Activated CD4-positive, alpha-beta T cell treated with anti-CD3 and anti-CD28 coated beads, Interleukin-2, amount 10 ng/mL, durations not matched to agents 7 days and 5 days (primary cell): Measurements from ENCODE around the gene ARHGAP33. TPM values are rescaled to one million over a fixed set of nuclear protein-coding genes. Genes with fewer than 3 reads are reported as not detected.
"Not testable (repeated sequence)": the region's sequence is repeated elsewhere in the genome, so short reads cannot be mapped to it uniquely, and the experiment has no call there.

ENCODE experiments used
- CTCF ChIA-PET: fragments of 350-600 bp; sonication (Branson Sonifier 250); formaldehyde crosslinking; loops from one replicate; lab custom pipeline; 2021; ENCODE audit warnings: antibody characterized with exemption; lab: Charles Lee
- POLR2A ChIA-PET: fragments of 350-600 bp; sonication (Branson Sonifier 250); formaldehyde crosslinking; loops from one replicate; lab custom pipeline; 2021; ENCODE audit warnings: antibody characterized with exemption; lab: Charles Lee
- DNase-seq: peaks from one replicate; pipeline ENCODE4 v3.0.0-alpha.2; 2020
- H3K27ac Mint-ChIP-seq: one replicate; pipeline ENCODE4 v1.8.0; 2021; ENCODE audit warnings: mild to moderate bottlenecking, moderate library complexity, mixed read lengths
- H3K27me3 Mint-ChIP-seq: one replicate; pipeline ENCODE4 v1.8.0; 2021; ENCODE audit warnings: mixed read lengths
- H3K36me3 Mint-ChIP-seq: one replicate; pipeline ENCODE4 v1.8.0; 2021; ENCODE audit warnings: low read depth, mixed read lengths
- H3K4me1 Mint-ChIP-seq: one replicate; pipeline ENCODE4 v1.8.0; 2021; ENCODE audit warnings: mixed read lengths
- H3K4me3 Mint-ChIP-seq: one replicate; pipeline ENCODE4 v1.8.0; 2021; ENCODE audit warnings: mild to moderate bottlenecking, moderate library complexity, mixed read lengths
- H3K9me3 Mint-ChIP-seq: one replicate; pipeline ENCODE4 v1.8.0; 2021; ENCODE audit warnings: mixed read lengths
- total RNA-seq, 2 experiments: library from RNA; stranded (reverse); gene quantifications; one replicate each; pipeline ENCODE4 v1.2.3, GENCODE V29; 2021

The ARHGAP33 gene
- total RNA-seq, 2 experiments from 2014 or later: 91.3 to 101 TPM

DNA sequence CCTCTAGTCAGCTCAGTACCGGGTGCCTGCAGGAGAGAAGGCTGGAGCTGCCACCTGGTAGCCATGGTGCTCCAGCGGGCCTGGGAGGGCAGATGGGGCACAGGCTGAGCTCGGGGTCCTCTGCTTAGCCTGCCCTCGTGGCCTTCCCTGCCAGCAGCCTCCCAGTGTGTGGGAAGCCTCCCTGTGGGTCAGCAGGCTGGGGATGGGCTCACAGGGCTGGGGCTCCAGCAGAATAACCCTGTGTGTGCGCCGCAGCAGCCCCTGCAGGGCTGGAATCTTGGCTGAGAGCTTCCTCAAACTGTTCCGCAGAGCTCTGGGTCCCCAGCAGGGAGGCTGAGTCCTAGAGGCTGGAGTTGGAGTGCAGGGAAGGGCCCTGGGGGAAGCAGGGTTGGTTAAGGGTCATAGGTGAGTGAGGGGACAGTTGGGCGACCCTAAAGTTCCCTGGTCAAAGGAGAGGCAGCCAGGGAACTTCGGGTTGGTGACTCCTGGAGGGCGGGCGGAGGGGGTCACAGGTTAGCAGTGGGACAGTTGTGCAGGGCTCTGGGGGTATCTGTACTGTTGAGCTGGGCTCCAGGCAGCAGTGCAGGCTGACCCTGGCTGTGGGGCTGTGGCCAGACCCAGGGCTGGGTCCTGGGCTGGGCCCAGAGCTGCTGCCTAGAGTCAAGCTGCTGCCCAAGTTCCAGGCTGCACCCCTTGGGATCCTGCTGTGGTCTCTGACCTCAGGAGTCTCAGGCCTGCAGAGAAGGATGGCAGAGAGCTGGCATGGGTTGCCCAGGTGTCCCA, 14.0 kb downstream of the ARHGAP33 start:
- Mint-ChIP-seq H3K27ac (no peak overlapping the region), H3K9me3 (no peaks in the 10 kb centered on the region), H3K27me3 (no peaks in the 10 kb centered on the region), H3K4me3 (no peak overlapping the region), H3K4me1 (no peaks in the 10 kb centered on the region), H3K36me3 (no peaks in the 10 kb centered on the region)
- ChIA-PET CTCF (interaction anchor here (1.2 kb wide), 1 partner anchor 40 kb away, joined by 3 read pairs; no protein-coding TSS in a partner anchor), POLR2A (no interaction called here)
- no peak for DNase-seq

DNA sequence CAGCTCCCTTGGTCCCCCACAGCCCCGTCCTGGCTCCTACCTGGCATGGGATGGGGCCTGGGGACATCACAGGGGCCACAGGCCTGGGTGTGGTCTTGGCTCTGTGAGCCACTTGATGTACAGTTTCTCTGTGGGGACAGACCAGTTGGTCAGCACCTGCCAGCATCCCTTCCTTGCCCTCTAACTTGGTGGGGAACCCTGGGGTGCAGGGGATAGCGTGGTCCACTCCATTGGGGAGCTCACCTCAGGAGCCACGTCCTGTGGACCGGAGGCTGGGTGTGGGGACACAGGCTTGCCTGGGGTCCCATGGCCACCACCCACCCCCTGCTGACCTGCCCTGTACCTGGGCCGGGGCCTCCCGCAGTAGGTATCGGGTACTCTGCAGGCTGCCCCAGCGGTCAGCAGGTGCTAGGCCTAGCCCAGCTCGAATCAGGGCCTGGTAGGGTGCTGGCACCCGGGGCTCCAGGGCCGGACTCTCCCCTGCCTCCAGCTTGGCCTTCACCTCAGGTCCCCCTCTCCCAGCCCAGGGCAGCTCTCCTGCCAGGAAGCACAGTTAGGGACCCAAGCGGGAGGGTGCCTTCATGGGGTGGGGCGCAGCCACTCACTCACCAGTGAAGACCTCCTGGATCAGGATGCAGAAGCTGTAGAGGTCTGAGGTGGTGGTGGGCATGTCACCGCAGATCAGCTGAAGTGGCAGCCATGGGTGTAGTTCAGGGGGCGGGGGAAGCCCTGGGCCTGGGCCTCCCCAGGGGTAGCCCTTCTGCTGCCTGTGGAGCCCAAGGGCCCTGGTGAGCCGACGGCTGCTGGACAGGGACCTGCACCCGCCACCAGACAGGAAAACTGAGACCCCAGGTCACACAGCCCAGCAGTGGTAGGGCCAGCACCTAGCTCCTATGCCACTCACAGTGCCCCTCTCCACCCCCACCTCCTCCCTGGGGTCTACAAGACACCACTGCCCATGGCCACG, 14.9 kb downstream of the ARHGAP33 start:
- Mint-ChIP-seq H3K36me3 (no peaks in the 10 kb centered on the region), H3K9me3 (no peaks in the 10 kb centered on the region), H3K27ac (no peak overlapping the region), H3K4me3 (no peak overlapping the region), H3K27me3 (no peaks in the 10 kb centered on the region), H3K4me1 (no peaks in the 10 kb centered on the region)
- ChIA-PET CTCF (interaction anchor here (0.7 to 1.2 kb wide), 3 partner anchors 9 to 41 kb away, joined by 3 to 4 read pairs (median 3); no protein-coding TSS in a partner anchor), POLR2A (no interaction called here)
- DNase-seq: no peak

DNA sequence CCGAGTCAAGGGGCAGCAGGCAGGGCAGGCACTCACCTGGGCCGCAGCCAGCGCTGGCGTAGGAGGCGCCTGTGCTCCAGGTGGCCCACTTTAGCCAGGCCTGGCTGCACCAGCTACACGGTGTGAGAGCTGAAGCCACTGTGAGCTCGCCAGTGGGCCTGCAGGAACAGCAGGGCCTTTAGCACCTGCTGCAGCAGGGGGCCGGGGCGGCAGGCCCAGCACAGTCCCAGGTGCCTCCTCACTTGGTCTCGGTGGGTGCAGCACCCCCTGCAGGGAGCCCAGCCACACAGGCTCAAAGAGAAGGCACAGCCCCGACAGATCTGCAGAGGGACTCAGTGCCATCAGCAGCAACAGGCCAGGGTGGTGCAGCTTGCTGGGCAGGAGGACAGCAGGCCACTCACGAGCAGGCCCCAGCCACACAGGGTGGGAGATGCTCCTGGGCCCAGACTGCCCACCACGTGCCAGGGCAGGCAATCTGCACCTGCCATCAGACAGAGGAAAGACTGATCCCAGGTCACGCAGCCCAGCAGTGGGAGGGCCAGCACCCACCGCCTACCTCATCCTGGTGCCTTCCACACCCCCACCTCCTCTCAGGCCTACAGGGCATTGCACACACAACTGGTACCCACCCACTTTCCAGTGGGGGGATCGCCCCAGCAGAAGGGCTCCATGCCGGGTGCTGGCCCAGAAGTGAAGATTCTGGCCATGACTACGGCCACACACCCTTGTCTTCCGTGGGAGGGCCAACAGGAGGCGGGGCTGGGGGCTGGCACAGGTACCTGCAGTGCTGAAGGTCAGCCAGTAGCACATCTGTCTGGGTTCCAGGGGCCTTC, 15.8 kb downstream of the ARHGAP33 start:
- DNase-seq: peak; percentile 15
- H3K27ac Mint-ChIP-seq: no peak overlapping the region
- H3K36me3 Mint-ChIP-seq: no peaks in the 10 kb centered on the region
- ChIA-PET CTCF (interaction anchor here (1.1 kb wide), 1 partner anchor 29 kb away, joined by 3 read pairs; no protein-coding TSS in a partner anchor), POLR2A (no interaction called here)
- H3K9me3 Mint-ChIP-seq: no peaks in the 10 kb centered on the region
- peaks cover 5% of the 10 kb centered on the region for H3K27me3 Mint-ChIP-seq
- H3K4me1 Mint-ChIP-seq: no peaks in the 10 kb centered on the region
- no peak overlapping the region for H3K4me3 Mint-ChIP-seq

DNA sequence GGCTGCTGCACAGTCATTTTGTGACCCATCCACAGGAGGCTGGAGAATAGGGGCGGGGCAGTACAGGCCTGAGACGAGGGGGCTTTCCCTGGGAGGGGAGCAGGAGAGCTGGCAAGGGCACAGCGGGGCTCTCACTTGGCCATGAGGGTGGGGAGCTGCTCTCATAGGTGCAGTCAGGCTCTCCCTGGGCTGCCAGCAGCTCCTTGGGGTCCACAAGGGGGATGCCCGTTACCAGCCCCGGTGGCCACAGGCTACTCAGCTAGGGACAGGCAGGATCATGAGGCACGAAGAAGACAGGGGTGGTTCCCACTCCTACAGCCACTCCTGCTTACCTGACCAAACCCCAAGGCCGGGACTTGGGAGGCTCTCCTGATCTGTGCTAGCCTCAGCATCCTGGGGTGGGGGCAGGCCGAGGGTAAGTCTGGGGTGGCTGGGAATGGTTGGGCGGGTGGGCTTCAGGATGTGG, 16.5 kb downstream of the ARHGAP33 start:
- DNase-seq: no peak
- Mint-ChIP-seq H3K36me3 (no peaks in the 10 kb centered on the region), H3K27me3 (peaks cover 11% of the 10 kb centered on the region), H3K4me1 (peaks cover 1% of the 10 kb centered on the region), H3K4me3 (no peak overlapping the region), H3K9me3 (no peaks in the 10 kb centered on the region), H3K27ac (no peak overlapping the region)
- ChIA-PET CTCF (no interaction called here), POLR2A (no interaction called here)

DNA sequence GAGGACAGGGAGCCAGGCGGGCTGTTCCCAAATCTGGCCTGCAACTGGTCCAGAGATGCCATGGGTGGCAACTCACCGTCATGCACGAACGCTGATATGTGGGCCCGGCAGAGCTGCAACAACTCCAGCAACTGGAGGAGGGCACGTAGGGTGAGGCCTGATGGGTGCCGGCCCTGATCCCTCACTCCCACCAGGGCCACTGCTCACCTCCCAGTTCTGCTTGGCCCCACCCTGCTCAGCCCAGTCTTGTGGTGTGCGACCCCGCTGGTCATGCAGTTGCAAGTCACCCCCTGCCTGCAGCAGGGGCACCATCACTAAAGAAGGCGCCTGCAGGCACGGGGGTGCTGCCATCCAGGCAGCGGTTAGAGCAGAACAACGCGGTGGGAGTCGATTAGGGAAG, 16.9 kb downstream of the ARHGAP33 start:
- H3K36me3 Mint-ChIP-seq: no peaks in the 10 kb centered on the region
- no peak overlapping the region for H3K4me3 Mint-ChIP-seq
- POLR2A ChIA-PET: no interaction called here

DNA sequence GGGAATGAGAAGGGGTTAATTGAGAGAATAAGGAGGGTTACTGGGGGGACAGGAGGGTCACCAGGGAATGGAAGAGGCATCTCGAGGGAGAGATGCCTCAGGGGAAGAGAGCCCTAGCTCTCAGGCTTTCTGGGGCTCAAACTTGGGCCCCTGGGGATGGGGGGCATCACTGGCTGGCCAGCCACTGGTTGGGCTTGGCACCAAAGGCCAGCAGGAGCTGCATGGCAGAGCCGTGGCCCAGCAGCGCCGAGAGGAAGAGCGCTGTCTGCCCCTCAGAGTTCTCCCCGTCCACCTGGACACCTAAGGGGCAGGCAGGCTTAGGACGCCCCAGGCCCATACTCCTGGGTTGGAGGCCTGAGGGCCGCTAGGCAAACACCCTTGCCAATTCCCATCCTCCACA, 17.5 kb downstream of the ARHGAP33 start:
- POLR2A ChIA-PET: no interaction called here

More for the DNA sequence above, 16.9 kb downstream of the ARHGAP33 start:
- CTCF ChIA-PET: no interaction called here
- H3K27me3 Mint-ChIP-seq: peaks cover 15% of the 10 kb centered on the region
- no peak overlapping the region for H3K27ac Mint-ChIP-seq
- DNase-seq: no peak
- H3K4me1 Mint-ChIP-seq: peaks cover 2% of the 10 kb centered on the region
- no peaks in the 10 kb centered on the region for H3K9me3 Mint-ChIP-seq

DNA sequence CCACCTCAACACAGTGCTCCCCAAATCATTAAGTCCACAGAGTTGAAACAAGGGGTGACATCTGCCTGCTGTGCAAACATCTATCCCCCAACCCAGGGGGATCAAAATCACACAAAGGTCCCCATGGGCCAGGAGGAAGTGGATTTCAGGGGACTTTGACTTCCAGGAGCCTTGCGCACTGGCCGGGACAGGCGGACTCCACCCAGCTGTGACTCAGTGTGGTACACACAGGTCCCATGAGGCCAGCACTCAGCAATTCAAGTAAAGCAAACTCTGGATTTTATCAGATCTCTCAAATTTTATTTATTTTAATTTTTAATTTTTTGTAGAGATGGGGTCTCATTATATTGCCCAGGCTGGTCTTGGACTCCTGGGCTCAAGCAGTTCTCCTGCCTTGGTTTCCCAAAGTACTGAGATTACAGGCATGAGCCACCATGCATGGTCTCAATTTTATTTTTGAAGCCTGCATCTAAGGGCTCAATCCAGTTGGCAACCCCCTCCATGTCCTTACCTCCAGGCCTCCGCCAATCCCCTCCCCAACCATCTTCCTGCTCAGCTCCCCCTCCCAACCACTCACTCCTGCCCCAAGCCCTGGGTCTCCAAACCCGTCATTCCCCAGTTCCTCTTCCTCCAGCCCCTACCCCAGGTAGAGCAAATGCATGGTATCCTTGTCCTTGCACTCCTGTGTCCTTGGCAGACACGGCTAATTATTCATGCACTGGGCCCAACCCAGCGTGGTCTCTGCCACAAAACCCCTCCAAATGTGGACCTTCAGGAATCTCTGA, 18.2 kb downstream of the ARHGAP33 start:
- POLR2A ChIA-PET: no interaction called here
- Mint-ChIP-seq H3K9me3 (no peaks in the 10 kb centered on the region), H3K27me3 (peaks cover 24% of the 10 kb centered on the region), H3K27ac (no peak overlapping the region), H3K4me3 (no peak overlapping the region), H3K36me3 (no peaks in the 10 kb centered on the region), H3K4me1 (peaks cover 2% of the 10 kb centered on the region)
- no peak for DNase-seq
- CTCF ChIA-PET: no interaction called here

More for the DNA sequence above, 17.5 kb downstream of the ARHGAP33 start:
- CTCF ChIA-PET: no interaction called here
- H3K36me3 Mint-ChIP-seq: no peaks in the 10 kb centered on the region
- H3K4me3 Mint-ChIP-seq: no peak overlapping the region
- H3K9me3 Mint-ChIP-seq: no peaks in the 10 kb centered on the region
- no peak overlapping the region for H3K27ac Mint-ChIP-seq
- DNase-seq: no peak
- peaks cover 19% of the 10 kb centered on the region for H3K27me3 Mint-ChIP-seq
- peaks cover 2% of the 10 kb centered on the region for H3K4me1 Mint-ChIP-seq

DNA sequence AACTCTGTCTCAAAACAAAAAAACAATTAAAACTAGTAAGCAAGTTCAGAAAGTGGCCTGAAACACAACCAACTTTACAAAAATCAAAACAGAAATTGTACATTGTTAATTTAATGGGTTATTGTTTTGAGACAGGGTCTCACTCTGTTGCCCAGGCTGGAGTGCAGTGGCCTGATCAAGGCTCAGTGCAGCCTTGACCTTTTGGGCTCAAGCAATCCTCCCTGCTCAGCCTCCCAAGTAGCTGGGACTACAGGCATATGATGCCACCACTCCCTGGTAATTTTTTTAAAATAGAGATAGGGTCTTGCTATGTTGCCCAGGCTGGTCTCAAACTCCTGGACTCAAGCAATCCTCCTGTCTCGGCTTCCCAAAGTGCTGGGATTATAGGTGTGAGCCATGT, 20.2 kb downstream of the ARHGAP33 start:
- H3K36me3 Mint-ChIP-seq, H3K27ac Mint-ChIP-seq, H3K4me3 Mint-ChIP-seq, H3K4me1 Mint-ChIP-seq, DNase-seq, POLR2A ChIA-PET, CTCF ChIA-PET, H3K9me3 Mint-ChIP-seq: not testable (repeated sequence)
- H3K27me3 Mint-ChIP-seq: peaks cover 27% of the 10 kb centered on the region

DNA sequence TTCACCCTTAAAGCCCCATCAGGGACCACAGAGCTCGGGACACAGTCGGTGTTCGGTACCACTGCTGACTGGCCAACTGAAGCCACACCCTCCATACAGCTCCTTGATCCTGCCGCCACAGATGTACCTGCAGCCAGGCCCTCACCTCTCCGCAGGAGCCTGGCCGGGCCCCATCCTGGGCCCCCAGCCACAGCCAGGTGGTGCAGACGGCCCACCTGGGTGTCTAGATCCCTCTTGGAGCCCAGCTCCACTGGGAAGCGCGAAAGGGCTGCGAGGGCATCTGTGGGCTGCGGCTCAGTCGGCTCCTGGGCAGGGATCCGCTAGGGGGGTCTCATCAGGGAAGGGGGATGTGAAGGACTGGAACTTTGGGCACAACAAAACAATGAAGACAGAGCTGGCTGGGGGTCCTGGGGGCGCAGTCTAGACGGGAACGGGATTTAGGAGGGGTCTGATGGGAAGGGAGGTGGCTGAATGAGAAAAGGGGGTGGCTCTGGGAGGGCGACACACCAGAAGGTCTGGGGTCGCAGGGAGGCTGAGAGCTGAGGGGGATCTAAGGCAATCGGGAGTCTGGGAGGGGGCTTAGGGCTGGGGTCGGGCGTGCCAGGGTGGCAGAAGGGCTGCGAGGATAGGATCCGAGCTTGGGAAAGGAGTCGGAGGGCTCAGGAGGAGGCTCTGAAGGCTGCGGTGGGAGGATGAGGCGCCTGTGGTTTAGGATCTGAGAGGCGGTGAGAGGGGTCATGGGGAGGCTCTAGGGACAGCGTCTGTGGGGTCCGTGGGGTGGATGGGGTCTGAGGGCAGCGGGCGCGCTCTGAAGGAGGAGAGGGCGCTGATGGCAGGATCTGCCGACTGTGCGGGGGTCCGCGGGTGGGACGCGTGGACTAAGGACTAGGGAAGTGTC, 21.5 kb downstream of the ARHGAP33 start:
- CTCF ChIA-PET: interaction anchor here (0.6 kb wide), 2 partner anchors 144 to 193 kb away, joined by 3 read pairs; no protein-coding TSS in a partner anchor
- Mint-ChIP-seq H3K4me3 (no peak overlapping the region), H3K9me3 (no peaks in the 10 kb centered on the region), H3K36me3 (no peaks in the 10 kb centered on the region), H3K27me3 (peaks cover 27% of the 10 kb centered on the region), H3K27ac (no peak overlapping the region), H3K4me1 (peaks cover 2% of the 10 kb centered on the region)
- no peak for DNase-seq
- POLR2A ChIA-PET: no interaction called here

DNA sequence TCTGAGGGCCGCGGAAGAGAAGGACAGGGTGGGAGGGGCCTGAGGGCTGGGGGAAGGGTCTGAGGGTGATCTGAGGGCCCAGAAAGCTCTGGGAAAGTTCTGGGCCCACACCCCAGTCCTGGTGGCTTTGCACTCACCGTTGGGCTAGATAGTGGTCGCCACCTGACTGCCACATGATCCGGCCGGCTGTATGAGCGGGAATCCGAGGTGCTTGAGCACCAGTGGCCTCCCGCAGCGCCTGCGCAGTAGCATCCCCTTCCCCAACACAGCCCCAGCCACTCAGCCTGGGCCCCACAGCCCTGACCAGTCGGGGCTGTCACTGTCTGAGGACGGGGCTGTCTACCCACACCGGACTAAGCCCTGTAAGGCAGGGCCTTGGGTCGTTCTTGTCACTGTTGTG, 22.3 kb downstream of the ARHGAP33 start:
- Mint-ChIP-seq H3K27ac (no peak overlapping the region), H3K36me3 (no peaks in the 10 kb centered on the region), H3K9me3 (no peaks in the 10 kb centered on the region), H3K4me3 (no peak overlapping the region), H3K4me1 (peaks cover 2% of the 10 kb centered on the region), H3K27me3 (peaks cover 27% of the 10 kb centered on the region)
- POLR2A ChIA-PET: no interaction called here
- CTCF ChIA-PET: interaction anchor here (0.6 to 0.9 kb wide), 2 partner anchors 50 to 145 kb away, joined by 3 to 5 read pairs; no protein-coding TSS in a partner anchor
- no peak for DNase-seq

DNA sequence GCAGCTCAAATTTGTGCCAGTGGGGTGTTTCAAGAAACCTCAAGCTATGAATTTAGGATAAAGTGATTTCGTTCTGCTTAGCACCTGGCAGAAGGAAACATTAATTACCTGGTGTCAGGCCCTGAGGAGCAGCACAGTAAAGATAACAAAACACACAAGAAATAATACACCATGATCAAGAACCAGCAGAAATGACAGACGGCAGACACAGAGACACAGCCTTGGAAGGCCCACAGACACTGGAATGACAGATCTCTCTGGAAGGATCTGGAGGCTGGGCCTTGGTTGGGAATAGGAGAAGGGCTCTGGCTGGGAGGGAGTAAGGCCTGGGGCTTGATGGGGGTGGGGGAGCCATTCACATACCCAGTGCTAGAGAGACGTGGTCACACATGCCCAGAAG, 26.5 kb downstream of the ARHGAP33 start:
- Mint-ChIP-seq H3K9me3 (no peaks in the 10 kb centered on the region), H3K27ac (no peak overlapping the region), H3K36me3 (no peaks in the 10 kb centered on the region), H3K4me3 (no peak overlapping the region), H3K27me3 (peaks cover 16% of the 10 kb centered on the region), H3K4me1 (peaks cover 10% of the 10 kb centered on the region)
- ChIA-PET CTCF (no interaction called here), POLR2A (no interaction called here)
- DNase-seq: no peak
